T-helper 1 cell (primary cell): ENCODE data around the gene ICE1.
"Not testable (repeated sequence)": the region's sequence is repeated elsewhere in the genome, so short reads cannot be mapped to it uniquely, and the experiment has no call there.

Source experiments
- DNase-seq, 5 donors: peaks; one replicate each; pipeline ENCODE4 v3.0.0-alpha.2; 2012 to 2020

Gene ICE1

DNA sequence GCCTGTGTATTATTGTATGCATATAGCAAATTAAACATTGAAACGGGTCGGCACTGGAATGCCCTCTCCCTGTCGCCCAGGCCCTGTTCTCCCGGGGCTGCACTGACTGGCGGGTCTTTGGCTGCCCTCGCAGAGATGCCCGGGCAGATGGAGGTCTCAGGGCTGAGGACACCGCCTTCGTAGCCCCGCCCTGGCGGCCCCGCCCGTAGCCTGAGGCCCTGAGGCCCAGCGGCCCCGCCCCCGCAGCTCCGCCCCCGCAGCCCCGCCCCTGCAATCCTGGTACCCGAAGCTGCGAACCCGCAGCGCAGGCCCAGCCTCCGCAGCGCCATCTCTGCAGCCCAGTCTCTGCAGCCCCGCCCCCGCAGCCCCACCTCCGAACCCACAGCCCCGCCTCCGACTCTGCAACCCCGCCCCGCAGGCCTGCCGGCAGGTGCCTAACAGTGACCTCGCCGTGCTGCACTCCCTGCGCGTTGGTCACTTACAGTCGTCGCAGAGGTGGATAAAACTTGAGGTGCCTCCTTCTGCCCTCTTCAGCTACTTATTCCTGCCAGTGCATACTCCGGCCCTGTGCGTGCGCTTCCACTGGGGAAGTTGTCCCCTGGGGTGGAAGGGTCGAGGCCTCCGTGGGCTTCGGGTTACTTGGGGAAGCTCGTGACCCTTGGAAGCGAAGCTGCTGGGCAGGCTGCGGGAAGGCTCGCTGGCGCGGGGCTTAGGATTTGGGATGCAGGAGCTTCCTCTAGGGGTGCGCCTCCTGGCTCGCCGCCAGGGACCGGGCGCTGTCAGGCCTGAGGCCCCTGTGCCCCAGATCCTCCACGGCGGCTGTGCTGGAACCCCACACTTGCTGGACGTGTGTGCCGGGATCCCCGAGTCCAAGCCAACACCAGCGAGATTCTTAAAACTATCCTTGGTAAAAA, 72.3 kb downstream of the ICE1 start:
- peak; percentile 77 to 84 (median 82) for DNase-seq

DNA sequence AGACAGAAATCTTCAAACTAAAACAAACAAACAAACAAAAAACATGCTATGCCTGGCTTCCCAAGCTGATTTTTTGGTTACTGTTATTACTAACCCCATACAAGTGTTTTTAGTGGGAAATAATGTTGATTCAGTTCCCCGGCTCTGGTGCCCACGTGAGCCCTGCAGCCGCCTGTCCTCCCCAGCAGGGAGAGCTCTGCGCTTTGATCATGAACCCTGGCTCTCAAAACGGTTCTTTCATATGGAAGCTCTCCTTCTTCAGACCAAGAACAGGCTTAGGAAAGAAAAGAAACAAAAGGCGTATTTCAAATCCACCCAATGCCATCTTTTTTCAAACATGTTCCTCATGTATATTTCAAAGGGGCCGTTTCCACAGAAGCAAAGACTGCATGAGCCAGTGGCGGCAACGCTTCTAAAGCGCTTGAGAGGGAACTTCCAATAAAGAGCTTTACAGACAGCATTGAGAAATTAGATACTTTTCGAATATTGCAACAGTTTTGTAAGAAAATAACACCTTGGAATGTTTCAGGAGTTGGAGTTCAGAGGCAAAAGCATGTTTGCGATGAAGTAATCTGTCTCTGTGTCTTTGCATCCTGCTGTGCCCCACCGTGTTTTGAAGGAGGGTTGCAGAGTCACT, 74.8 kb downstream of the ICE1 start:
- DNase-seq: peak in 2 of 5 donors; percentile 8 to 11

DNA sequence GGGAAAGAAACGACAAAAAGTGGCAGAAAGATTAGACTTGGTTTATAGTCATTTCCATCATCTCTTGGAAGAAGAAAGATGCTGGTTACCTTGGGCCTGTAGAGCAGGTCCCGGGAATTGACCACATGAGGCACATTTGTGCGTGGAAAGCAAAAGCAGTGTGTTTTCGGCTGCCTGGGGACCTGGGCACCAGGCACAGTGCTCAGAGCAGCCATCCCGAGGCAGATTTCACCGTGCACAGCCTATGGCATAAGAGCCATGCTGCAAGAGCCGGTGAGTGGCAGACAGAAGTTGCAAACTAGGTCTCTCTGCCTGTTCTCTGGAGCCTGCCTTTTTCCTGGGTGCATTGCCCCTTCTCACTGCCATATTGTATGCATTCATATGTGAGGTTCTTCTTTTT, 77.0 kb downstream of the ICE1 start:
- no peak for DNase-seq

DNA sequence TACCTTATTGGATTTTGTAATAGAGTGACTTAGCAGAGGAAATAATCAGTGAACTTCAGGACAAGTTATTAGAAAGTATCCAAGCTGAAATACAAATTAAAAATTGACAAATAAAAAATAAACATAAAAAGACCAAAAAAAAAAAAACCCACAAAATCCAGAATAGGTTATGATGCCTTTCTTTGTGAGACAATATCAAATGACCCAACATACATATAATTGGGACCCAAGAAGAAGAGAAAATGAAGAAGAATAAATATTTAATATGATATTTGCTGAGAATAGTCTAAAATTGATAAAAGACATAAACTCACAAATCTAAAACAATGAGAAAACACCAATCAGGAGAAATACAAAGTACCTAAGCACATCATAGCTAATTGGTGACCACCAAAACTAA, 81.8 kb downstream of the ICE1 start:
- no peak for DNase-seq

DNA sequence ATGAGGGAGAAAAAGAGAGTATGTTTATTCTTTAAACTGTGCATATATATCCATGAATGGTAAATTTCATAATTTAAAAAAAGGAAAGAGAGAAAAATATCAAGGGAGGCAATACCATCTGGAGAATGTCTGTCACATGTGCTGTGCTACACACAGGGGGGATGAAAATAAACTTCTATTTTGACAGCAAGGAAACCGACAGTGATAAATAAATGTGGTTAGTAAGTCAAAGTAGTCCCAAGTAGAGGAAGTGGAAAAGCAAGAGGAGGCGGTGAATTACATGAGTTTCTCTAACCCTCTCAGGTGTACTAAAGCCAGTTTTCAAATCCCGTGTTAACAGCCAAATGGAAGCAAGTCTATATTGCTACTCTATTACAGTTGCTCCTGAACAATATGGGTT, 83.3 kb downstream of the ICE1 start:
- no peak for DNase-seq

DNA sequence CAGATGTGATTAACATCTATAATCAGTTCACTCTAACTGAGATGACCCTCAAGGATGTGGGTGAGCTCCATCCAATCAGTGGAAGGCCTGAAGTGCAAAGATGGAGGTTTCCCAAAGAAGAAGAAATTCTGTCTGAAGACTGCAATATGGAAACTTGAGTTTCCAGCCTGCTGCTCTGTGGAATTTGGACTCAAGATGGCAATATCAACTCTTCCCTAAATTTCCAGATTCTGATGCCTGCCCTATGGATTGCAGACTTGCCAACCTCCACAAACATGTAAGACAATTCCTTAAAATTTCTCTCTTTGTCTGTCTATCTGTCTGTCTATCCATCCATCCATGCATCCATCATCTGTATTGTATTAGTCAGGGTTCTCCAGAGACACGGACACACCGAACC, 85.9 kb downstream of the ICE1 start:
- no peak for DNase-seq

DNA sequence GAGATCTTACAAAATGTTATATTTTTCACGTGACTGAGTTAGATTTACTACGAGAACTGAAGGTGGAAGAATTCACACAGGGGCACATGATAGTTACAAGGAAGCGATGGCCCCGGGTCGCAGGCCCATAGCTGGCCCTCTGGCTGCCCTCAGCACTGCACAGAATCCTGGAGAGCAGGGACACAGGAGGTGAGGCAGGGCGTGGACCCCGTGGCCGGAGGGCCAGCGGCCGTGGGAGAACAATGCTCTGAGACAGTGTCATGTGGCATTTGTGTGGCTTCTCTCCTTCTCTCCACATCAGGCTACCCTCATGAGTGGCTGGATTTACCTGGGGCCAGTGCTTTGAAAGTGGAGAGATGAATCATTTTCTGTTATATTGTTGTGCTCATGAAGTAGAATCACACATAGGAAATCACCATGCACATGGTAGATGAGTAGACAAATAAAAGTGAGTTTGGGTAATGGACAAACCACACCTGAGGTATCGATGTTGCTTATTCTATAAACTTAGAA, 89.5 kb downstream of the ICE1 start:
- DNase-seq: no peak

DNA sequence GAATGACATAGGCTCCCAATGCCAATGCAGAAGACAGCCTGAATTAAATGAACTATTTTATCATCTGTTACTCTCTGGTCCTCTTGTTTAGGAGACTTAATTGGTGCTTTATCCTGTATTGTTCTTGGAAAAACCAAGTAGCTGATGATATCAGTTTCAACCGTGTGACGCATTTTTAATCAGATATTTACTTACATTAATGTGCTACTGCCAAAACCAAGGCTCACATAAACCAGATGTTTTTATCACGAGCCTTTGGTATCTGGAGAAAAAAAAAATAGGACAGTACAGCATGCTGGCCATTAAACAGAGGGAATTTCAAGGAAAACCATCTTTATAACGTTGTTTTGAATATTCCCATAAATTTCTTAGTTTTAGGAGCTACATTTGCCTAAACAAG, 90.1 kb downstream of the ICE1 start:
- DNase-seq: no peak

DNA sequence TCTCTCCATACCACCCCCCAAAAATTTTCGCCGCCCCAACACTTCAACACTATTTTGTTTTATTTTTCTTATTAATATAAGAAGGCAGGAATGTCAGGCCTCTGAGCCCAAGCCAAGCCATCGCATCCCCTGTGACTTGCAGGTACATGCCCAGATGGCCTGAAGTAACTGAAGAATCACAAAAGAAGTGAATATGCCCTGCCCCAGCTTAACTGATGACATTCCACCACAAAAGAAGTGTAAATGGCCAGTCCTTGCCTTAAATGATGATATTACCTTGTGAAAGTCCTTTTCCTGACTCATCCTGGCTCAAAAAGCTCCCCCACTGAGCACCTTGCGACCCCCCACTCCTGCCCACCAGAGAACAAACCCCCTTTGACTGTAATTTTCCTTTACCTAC, 98.1 kb downstream of the ICE1 start:
- DNase-seq: not testable (repeated sequence)

DNA sequence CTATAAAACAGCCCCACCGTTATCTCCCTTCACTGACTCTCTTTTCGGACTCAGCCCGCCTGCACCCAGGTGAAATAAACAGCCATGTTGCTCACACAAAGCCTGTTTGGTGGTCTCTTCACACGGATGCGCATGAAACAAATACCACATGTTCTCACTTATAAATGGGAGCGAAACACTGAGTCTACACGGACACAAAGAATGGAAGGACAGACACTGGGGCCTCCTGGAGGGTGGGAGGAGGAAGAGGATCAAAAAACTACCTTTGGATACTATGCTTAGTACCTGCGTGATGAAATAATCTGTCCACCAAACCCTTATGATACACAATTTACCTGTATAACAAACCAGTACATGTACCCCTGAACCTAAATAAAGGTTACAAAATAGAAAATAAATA, 98.6 kb downstream of the ICE1 start:
- no peak for DNase-seq

DNA sequence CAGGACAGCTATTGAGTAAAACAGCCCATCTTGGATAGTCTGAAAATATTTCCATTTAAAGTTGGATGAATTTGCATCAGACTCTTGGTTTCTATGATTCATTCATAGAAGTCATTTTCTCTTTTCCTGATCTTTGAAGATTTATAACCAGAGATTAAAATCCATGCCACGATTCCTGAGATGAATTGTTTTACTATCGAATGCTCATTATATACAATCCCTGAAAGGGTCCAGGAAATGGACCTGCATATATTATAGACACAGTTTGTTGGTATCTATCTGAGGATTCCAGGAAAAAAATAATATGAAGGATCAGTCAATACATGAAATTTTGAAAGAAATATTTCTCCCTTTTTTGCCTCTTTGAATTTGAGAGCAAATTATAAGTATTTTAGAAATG, 99.0 kb downstream of the ICE1 start:
- DNase-seq: no peak

DNA sequence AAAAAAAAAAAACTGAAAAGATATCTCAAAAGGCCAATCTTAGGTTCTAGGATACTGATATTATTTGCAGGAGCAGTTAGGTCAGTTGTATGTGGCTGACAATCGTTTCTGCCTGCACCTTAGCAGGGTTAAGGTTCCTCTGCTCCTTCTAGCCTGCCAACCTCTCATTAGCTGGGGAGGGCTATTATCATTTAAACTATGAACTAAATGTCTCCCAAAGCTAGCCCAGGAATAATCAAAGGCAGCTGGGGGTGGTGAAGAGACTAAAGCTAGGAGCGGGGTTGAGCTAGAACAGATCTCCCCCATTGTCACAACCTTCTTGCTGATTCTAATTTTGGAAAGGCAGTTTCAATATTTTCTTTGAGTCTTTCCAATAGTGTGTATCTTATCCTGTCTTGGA, 99.9 kb downstream of the ICE1 start:
- no peak for DNase-seq

DNA sequence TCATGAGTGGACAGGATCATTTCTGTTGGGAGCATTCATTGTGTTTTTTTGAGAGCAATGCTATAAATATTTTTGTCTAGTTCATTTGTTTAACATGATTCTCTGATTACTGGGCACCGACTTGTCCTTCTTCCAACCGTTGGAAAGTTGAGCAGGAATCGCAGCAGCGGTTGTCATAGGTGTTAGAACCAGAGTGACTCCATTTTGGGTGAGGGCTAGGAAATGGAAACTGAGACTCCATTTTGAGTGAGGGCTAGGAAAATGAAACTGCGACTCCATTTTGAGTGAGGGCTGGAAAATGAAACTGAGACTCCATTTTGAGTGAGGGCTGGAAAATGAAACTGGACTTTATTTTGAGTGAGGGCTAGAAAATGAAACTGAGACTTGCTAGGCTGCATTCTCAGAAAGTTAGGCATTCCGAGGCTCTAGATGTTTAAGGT, 100.6 kb downstream of the ICE1 start:
- DNase-seq: peak in 2 of 5 donors; percentile 13 to 83

DNA sequence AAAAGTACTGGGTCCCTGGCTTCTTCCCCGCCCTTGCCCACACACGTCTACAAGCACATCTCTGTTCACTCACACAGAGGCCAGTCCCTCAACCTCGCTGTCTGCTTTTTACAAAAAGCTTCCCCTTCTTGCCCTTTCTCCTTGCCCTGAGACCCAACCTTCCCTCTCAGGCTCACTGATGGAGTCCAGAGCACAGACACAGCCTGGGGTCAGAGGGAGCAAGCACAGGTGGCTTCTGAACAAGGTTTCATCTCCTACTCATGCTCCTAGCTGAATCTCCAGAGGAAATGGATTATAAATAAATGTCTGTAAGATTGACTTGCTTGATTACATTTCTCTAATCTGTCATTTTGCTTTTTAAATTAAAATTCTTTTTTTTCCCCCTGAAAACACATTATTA, 101.8 kb downstream of the ICE1 start:
- DNase-seq: no peak

DNA sequence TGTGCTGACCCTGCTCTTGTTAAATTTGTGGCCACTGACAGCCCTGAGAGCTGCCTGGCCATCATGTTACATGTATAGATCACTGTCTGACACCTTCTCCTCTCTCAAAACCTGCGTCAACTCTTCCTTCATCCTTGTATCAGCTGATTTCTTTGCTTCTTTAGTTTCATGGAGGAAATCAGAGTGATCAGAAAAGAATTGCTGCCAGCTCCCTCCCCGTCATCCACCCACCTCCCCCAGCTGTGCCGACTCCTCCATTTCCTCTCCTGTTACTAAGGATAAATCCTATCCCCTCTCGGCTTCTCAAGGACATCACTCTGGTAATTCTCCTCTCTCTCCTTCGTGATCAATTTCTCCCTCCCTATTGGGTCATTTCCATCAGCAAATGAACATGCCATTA, 108.9 kb downstream of the ICE1 start:
- DNase-seq: no peak

DNA sequence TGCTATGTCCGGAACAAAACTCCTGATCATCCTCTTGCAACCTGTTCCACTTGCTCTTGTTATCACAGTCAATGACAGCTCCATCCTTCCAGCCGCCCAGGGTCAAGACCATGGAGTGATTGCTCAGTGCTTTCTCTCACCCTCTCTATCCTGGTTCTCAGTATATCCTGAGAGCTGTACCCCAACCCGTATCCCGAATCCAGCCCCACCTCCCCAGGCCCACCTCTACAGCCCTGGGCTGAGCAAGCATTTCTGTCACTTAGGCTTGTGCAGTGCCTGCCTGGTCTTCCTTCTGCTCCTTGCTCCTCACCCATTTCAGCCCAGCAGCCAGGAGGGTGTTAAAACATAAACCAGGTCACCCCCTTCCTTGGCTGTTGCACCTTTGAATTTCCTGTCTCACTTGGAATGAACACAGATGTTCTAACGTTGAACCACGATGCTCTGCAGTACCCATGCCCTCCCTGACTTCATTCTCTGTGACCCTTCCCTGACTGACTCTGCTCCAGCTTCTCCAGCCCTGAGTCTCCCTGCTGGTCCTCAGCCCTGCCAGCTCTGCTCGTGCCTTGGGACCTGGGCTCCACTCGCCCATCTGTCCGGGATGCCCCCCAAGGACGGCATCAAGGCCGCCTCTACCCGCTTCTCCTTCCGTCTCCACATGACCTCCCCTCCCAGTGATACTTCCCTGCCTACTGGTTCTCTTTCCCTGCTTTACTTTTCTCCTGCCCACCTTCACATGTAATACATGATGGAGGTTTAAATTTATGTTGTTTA, 110.0 kb downstream of the ICE1 start:
- DNase-seq: no peak

DNA sequence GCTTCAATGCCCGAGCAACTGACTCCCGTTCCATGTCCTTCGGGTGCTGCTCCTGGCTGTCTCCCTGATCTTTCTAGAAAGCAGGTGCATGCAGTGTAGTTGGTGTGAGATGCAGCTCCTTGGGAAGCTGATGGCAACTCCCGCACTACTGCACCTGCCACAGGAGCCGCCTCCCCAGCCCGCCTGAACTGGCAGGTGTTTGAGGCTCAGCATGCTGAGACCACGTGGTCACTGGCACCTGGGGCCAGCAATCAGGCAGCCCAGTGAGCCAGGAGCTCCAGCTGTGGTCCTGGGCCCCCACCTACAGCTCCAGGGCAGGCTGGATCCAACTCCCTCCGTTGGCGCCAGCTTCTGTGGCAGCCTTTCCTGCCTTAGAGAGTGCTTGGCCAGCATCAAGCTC, 111.5 kb downstream of the ICE1 start:
- DNase-seq: no peak

DNA sequence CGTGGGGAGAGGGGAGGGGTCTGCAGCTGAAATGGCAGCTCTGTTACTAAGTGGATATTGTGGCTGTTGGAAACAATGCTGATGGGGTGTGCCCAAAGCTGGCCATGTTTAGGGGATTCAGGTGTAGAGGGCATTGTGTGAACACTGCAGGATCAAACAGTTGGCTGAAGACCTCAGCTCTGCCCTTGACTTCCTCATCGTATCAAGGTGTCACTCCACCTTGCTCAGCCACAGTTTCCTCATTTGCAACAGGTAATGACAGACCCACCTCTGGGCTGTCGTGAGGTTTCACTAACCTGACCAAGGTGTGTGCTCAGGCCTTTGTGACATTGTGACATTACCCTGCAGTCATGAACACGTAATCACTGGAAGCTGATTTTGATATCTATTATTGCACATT, 111.9 kb downstream of the ICE1 start:
- DNase-seq: no peak

DNA sequence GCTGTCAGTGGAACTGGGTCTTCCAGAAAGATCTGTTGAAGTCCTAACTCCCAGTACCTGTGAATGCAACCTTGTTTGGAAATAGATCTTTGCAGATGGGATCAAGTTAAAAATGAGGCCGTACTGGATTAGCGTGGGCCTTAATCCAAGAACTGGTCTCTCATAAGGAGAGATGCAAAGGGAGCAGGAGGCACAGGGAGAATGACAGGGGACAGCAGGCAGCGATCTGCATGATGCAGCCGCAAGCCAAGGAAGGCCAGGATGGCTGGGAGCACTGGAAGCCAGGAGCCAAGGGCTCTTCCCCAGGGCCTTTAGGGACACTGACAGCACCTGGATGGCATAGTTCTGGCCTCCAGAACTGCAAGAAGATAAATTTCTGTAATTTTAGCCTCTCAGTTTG, 114.4 kb downstream of the ICE1 start:
- no peak for DNase-seq

DNA sequence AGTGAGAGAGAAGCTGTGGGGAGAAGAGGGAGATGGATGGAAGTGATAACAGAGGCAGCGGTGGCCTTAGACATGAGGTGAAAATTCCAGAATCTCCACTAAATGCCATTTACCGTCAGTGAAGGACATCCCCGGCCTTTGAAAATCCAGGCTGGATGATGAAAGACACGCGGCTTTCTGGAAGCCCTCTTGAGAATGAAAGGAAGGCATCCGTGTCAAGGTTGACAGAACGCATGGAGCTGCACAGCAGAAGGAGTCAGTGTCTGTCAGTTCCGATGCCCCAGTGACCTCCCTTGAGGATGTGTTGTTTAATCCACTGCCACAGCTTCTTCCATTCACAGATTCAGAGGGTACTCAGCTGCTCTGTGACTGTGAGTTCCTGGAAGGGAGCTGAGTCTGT, 114.9 kb downstream of the ICE1 start:
- DNase-seq: no peak

DNA sequence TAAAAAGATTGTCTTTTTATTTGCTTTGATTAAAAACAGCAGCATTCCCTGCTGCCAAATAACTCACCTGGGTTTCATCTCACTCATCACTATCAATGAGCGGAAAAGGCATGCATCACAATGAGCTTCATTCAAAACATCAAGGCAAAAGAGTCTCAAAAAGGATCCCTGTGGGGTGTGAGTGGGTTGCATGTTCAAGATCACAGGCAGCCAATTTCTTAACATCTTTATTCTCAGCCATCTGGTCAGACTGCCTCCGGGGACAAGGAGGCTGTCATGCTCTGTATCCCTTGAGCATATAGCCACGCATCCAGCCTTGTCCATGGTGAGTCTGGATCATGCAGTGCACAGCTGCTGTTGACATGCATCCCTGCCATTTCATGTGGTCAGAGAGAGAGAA, 117.1 kb downstream of the ICE1 start:
- DNase-seq: no peak
